Stimulated activated naive CD8-positive, alpha-beta T cell treated with anti-CD3 and anti-CD28 coated beads, Interleukin-15, amount 100 ng/mL, for 72 hours (primary cell): Measurements from ENCODE around the gene SPTBN1.
"Not testable (repeated sequence)": the region's sequence is repeated elsewhere in the genome, so short reads cannot be mapped to it uniquely, and the experiment has no call there.

Source experiments
- ATAC-seq: fragments of 150-1000 bp; cut with Tn5 transposase; 2 replicates; pipeline ENCODE4 v1.10.0; 2021; ENCODE audit warnings: mild to moderate bottlenecking, moderate library complexity
- DNase-seq, 2 donors: peaks; one replicate each; pipeline ENCODE4 v3.0.0; 2021 to 2022
- H3K27ac Mint-ChIP-seq, 2 donors: one replicate each; pipeline ENCODE4 v1.8.0; 2022; ENCODE audit warnings: mild to moderate bottlenecking in 2 of 2, mixed read lengths in 2 of 2, moderate library complexity in 2 of 2
- H3K27me3 Mint-ChIP-seq: one replicate; pipeline ENCODE4 v1.8.0; 2022; ENCODE audit warnings: mixed read lengths
- H3K4me1 Mint-ChIP-seq: one replicate; pipeline ENCODE4 v1.8.0; 2022; ENCODE audit warnings: mild to moderate bottlenecking, mixed read lengths
- H3K4me3 Mint-ChIP-seq, 2 donors: one replicate each; pipeline ENCODE4 v1.8.0; 2022; ENCODE audit warnings: mild to moderate bottlenecking in 2 of 2, mixed read lengths in 2 of 2, moderate library complexity in 1 of 2
- H3K9me3 Mint-ChIP-seq, 2 donors: one replicate each; pipeline ENCODE4 v1.8.0; 2022; ENCODE audit warnings: mixed read lengths in 2 of 2

The SPTBN1 gene

DNA sequence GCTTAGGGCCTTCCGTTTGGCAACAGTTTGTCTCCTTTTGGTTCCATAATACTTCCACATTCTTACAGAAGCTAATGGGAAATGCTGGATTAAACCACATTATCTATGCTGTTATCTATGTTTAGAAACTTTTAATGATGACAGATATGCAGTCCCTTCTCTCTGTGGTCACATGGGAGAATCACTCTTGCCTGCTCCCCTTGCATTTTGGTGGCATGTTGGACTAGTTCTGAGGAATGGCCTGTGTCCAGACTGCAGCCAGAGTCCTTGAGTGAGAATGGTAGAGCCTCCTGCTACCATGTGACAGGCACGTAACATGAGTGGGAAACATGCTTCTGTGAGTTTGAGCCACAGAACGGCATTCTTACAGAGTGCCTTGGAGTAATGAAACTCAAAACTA, 19.2 kb downstream of the SPTBN1 start:
- no peak for ATAC-seq
- H3K4me3 Mint-ChIP-seq = no peak overlapping the region

DNA sequence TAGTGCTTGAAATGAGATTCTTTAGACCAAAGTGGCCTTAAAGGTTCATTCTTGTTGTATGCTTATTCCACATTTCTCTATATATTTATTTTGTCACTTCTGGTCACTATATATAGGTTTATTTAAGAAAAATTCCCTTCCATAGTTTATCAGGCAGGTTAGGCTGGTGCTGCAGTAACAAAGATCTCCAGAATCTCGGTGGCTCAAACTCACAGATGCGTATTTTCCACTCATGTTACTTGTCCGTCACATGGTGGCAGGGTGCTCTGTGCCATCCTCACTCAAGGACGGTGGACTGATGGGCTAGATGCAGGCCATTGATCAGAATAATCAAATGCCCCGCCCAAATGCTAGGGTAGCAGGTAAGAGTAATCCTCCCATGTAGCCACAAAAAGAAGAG, 19.8 kb downstream of the SPTBN1 start:
- Mint-ChIP-seq H3K4me1 (no peaks in the 10 kb centered on the region), H3K4me3 (no peak overlapping the region), H3K27me3 (no peaks in the 10 kb centered on the region), H3K9me3 (no peaks in the 10 kb centered on the region), H3K27ac (no peak overlapping the region)
- no peak for DNase-seq
- no peak for ATAC-seq

More for the DNA sequence above, 19.2 kb downstream of the SPTBN1 start:
- no peaks in the 10 kb centered on the region for H3K4me1 Mint-ChIP-seq
- no peaks in the 10 kb centered on the region for H3K27me3 Mint-ChIP-seq
- H3K9me3 Mint-ChIP-seq = no peaks in the 10 kb centered on the region
- no peak for DNase-seq
- H3K27ac Mint-ChIP-seq = no peak overlapping the region

DNA sequence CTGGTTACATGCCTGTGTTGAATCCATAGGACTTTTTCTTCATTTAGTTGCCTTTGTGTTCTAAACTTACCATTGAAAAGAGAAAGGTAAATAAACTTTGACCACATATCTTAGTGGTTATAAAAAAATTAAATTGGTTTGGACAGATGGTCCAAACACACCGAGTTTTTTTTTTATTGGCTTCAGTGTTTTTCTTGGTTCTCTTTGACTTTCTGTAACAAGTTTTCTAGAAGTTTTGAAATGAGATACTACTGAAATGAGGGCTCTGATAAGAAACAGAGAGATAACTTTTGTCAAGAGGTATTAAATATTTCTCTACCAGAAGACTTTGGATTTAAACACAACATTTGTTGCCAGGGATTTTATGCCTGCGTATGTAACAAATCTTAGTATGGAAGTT, 20.7 kb downstream of the SPTBN1 start:
- Mint-ChIP-seq H3K27ac (no peak overlapping the region), H3K27me3 (no peaks in the 10 kb centered on the region), H3K9me3 (no peaks in the 10 kb centered on the region), H3K4me1 (no peaks in the 10 kb centered on the region), H3K4me3 (no peak overlapping the region)
- no peak for ATAC-seq
- no peak for DNase-seq

DNA sequence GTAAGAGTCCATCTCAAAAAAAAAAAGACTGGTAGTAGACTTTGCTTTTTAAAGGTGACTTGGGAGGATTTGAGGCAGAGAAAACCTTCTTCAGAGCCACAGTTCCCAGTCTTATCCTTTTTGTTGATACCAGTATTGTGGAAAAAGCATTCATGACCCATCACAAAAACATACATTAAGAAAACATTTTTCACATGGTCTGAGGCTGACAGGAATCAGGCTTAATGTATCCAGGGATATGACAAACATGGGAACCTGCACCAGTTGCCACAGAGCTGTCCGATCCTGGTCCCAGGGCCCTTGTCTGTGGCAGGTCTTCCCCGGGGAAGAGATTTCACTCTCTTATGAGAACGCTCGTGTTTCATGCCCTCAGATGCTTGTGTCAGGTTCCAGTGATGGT, 21.8 kb downstream of the SPTBN1 start:
- DNase-seq (no peak), ATAC-seq (no peak)
- Mint-ChIP-seq H3K9me3 (no peaks in the 10 kb centered on the region), H3K4me1 (no peaks in the 10 kb centered on the region), H3K27ac (no peak overlapping the region), H3K4me3 (no peak overlapping the region), H3K27me3 (no peaks in the 10 kb centered on the region)

GRCh38 chr2:54478899-54479298, 22.8 kb downstream of the SPTBN1 start:
- no peaks in the 10 kb centered on the region for H3K9me3 Mint-ChIP-seq
- H3K4me3 Mint-ChIP-seq = no peak overlapping the region
- H3K27ac Mint-ChIP-seq = no peak overlapping the region
- no peaks in the 10 kb centered on the region for H3K27me3 Mint-ChIP-seq
- H3K4me1 Mint-ChIP-seq = no peaks in the 10 kb centered on the region
- DNase-seq (no peak), ATAC-seq (no peak)

DNA sequence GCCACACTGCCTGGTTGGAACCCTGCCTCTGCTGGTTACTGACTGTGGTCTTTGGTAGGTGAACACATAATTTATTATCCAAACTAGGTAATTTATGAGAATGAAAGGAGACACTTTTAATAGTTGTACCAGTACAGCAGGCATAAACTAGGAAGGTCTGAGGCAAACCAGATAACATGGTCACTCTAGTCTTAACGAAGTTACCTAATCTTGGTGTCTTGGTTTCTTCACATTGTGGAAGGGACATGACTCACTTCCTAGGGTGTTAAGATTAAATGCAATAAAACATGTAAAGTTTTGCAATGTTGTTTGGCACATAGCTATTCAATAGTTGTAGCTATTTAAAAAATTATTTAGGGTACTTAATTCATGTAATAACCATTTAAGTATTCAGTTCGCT, 23.3 kb downstream of the SPTBN1 start:
- ATAC-seq (no peak), DNase-seq (no peak)
- no peaks in the 10 kb centered on the region for H3K27me3 Mint-ChIP-seq

DNA sequence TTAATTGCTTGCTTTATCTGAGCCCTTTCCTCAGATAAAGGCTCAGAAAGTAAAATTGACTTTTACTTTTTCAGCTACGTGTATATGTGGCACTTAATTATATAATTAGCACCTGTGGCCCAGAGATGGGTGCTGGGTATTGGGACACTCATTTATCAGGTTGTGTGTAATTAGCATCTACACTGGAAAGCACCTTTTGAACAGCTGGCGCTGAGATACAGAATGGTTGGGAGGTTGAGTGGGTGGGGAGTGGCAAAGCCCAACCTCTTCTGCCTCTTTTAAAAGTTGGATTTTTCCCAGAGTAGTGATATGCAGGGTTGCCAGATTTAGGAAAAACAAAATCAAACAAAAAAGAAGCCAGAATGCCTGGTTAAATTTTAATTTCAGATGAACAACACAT, 23.9 kb downstream of the SPTBN1 start:
- H3K9me3 Mint-ChIP-seq = peaks cover 0 to 5% of the 10 kb centered on the region in 2 donors
- H3K4me3 Mint-ChIP-seq = no peak overlapping the region
- no peak overlapping the region for H3K27ac Mint-ChIP-seq
- ATAC-seq = no peak
- no peaks in the 10 kb centered on the region for H3K27me3 Mint-ChIP-seq
- no peak for DNase-seq
- no peaks in the 10 kb centered on the region for H3K4me1 Mint-ChIP-seq

More for the DNA sequence above, 23.3 kb downstream of the SPTBN1 start:
- no peak overlapping the region for H3K4me3 Mint-ChIP-seq
- H3K4me1 Mint-ChIP-seq = no peaks in the 10 kb centered on the region
- H3K9me3 Mint-ChIP-seq = no peaks in the 10 kb centered on the region
- no peak overlapping the region for H3K27ac Mint-ChIP-seq

- H3K9me3 Mint-ChIP-seq = peaks cover 0 to 6% of the 10 kb centered on the region in 2 donors
- H3K4me1 Mint-ChIP-seq = no peaks in the 10 kb centered on the region
- H3K4me3 Mint-ChIP-seq = no peak overlapping the region
- H3K27ac Mint-ChIP-seq = no peak overlapping the region
- no peak for ATAC-seq
- no peak for DNase-seq
- no peaks in the 10 kb centered on the region for H3K27me3 Mint-ChIP-seq
These were observed 25.6 kb downstream of the SPTBN1 start for GRCh38 chr2:54481686-54482085.

DNA sequence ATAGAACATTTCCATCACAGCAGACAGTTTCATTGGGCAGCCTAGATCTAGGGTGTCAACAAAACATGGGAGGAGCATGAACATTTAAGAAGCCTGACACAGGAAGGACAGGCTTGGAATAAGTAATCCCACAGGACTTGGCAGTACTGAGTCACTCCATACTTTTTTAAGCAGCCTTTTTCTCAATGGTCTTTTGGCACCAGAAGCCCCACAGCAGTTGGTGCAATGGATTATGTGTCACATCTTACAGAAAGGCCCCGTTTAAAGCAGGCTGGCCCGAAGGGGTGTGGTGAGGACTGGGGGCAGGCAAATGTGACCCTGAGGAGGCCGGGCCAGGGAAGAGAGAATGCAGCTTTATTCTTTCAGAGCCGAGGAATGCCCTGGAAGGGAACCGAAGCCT, 26.6 kb downstream of the SPTBN1 start:
- Mint-ChIP-seq H3K27me3 (no peaks in the 10 kb centered on the region), H3K27ac (no peak overlapping the region), H3K4me1 (no peaks in the 10 kb centered on the region), H3K4me3 (no peak overlapping the region), H3K9me3 (peaks cover 0 to 6% of the 10 kb centered on the region in 2 donors)
- DNase-seq (no peak), ATAC-seq (no peak)

- no peaks in the 10 kb centered on the region for H3K27me3 Mint-ChIP-seq
- no peaks in the 10 kb centered on the region for H3K4me1 Mint-ChIP-seq
- H3K27ac Mint-ChIP-seq = no peak overlapping the region
- no peak for DNase-seq
- no peak overlapping the region for H3K4me3 Mint-ChIP-seq
- H3K9me3 Mint-ChIP-seq = peaks cover 0 to 6% of the 10 kb centered on the region in 2 donors
- ATAC-seq = no peak
These were observed 27.3 kb downstream of the SPTBN1 start for GRCh38 chr2:54483426-54483825.

DNA sequence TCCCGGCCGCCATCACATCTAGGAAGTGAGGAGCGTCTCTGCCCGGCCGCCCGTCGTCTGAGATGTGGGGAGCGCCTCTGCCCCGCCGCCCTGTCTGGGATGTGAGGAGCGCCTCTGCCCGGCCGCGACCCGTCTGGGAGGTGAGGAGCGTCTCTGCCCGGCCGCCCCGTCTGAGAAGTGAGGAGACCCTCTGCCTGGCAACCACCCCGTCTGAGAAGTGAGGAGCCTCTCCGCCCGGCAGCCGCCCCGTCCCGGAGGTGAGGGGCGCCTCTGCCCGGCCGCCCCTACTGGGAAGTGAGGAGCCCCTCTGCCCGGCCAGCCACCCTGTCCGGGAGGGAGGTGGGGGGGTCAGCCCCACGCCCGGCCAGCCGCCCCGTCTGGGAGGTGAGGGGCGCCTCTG, 29.6 kb downstream of the SPTBN1 start:
- DNase-seq, H3K4me3 Mint-ChIP-seq, H3K4me1 Mint-ChIP-seq, ATAC-seq, H3K27ac Mint-ChIP-seq, H3K27me3 Mint-ChIP-seq, H3K9me3 Mint-ChIP-seq: not testable (repeated sequence)

- Mint-ChIP-seq H3K4me1 (no peaks in the 10 kb centered on the region), H3K27ac (peak overlapping the region in 1 of 2 donors; percentile 52), H3K4me3 (no peak overlapping the region), H3K9me3 (peaks cover 0 to 6% of the 10 kb centered on the region in 2 donors), H3K27me3 (peaks cover 9% of the 10 kb centered on the region)
- ATAC-seq (no peak), DNase-seq (no peak)
These were observed 30.6 kb downstream of the SPTBN1 start for GRCh38 chr2:54486766-54487165.

DNA sequence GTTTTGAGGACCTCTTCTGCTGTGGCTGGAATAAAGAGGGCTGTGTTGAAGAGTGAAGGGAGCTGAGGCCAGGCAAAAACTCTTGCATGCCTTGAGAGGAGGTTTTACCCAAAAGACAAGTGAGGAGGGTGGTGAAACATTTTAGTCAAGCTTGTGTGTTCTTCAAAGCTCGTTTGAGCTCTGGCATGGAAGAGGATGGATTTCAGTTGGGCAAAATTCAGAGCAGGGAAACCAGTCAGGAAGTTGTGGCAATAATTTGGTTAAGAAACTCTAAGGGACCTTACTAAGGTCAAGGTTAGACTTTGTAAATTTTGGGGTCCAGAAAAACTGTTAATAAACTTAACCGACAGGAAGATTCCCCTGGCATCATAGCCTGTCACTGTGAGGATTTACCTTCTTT, 34.7 kb downstream of the SPTBN1 start:
- DNase-seq (no peak), ATAC-seq (no peak)
- Mint-ChIP-seq H3K4me1 (no peaks in the 10 kb centered on the region), H3K27ac (no peak overlapping the region), H3K27me3 (peaks cover 19% of the 10 kb centered on the region), H3K9me3 (no peaks in the 10 kb centered on the region), H3K4me3 (no peak overlapping the region)

GRCh38 chr2:54492335-54492734, 36.2 kb downstream of the SPTBN1 start:
- ATAC-seq (no peak), DNase-seq (no peak)
- Mint-ChIP-seq H3K27me3 (peaks cover 19% of the 10 kb centered on the region), H3K9me3 (no peaks in the 10 kb centered on the region), H3K4me3 (no peak overlapping the region), H3K4me1 (no peaks in the 10 kb centered on the region), H3K27ac (no peak overlapping the region)

DNA sequence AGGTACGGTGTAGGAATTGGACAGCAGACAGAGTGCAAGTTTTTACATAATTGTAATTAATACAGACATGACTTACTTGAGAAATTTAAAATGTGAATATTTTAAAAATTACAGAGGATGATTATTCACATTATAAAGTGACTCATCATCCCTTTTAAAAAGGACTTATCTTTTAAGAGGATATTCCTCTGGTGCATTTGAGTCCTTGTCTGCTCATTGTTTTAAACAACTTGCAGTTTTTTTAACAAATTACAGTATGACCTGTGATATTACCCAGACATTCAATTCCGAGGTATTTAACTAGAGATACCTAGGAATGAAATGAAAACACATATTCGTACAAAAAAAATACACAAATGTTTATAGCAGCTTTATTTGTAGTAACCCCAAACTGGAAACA, 38.0 kb downstream of the SPTBN1 start:
- no peak overlapping the region for H3K4me3 Mint-ChIP-seq
- no peak overlapping the region for H3K27ac Mint-ChIP-seq
- no peaks in the 10 kb centered on the region for H3K9me3 Mint-ChIP-seq
- H3K4me1 Mint-ChIP-seq = no peaks in the 10 kb centered on the region
- H3K27me3 Mint-ChIP-seq = peaks cover 19% of the 10 kb centered on the region
- no peak for DNase-seq
- ATAC-seq = no peak

DNA sequence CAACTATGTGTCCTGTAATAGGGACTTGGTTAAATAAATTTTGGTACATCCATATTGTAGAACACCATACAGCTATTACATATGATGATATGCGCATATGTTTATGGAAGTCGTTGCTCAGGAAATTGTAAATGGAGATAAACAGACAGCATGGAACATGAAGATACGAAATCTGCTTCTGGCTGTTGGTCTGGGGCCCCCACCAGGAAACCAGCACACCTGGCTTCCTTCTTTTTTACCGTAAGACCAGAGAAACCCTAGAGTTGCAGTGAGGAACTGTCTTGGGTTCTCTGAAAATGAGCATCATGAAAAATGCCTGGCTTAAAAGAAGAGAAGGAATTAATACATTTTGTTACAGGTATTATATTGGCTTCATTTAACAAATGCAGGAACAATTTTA, 40.8 kb downstream of the SPTBN1 start:
- Mint-ChIP-seq H3K4me1 (no peaks in the 10 kb centered on the region), H3K27ac (peak overlapping the region in 1 of 2 donors; percentile 43)

DNA sequence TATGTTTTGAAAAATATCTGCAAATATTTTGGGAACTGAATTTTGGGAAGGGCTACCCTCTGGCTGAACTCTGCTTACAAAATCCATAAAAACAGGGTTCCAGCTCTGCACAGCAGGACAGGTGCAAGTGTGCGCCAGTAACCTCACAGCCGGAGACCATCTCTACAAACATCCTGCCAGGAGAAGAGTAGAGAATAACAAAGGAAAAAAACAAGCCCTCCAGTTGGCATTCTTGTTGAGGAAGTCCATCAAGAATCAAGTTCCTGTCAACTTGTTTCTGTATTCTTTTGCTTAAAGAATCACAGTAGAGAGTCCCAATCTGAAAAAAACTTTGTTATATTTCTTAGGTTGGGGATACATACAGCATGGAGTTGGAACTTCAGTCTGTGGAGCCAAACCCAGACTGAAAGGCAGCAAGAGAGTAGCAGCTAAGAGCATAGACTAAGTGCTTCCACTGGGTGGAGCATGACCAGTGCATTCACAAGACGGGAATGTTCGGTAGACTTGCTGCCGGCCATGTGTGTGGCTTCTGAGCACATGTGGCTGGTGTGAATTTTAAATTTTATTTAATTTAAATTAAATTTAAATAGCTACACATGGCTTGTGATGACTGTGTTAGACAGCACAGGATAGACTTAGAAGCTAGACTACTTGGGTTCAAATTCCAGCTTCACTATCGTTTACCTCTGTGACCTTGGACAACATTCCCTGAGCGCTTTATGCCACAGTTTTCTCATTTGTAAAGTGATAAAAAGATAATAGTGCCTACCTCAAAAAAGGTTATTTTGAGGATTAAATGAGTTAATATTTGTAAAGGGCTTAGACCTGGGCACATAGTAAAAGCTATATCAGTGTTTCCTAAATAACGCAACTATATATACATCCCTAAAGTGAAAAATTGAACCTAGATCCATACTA, 41.9 kb downstream of the SPTBN1 start:
- H3K4me1 Mint-ChIP-seq = no peaks in the 10 kb centered on the region
- H3K27me3 Mint-ChIP-seq = peaks cover 9% of the 10 kb centered on the region
- H3K9me3 Mint-ChIP-seq = no peaks in the 10 kb centered on the region
- no peak overlapping the region for H3K4me3 Mint-ChIP-seq
- H3K27ac Mint-ChIP-seq = no peak overlapping the region
- no peak for DNase-seq
- no peak for ATAC-seq

More for the DNA sequence above, 40.8 kb downstream of the SPTBN1 start:
- DNase-seq (no peak), ATAC-seq (no peak)
- Mint-ChIP-seq H3K9me3 (no peaks in the 10 kb centered on the region), H3K27me3 (peaks cover 9% of the 10 kb centered on the region), H3K4me3 (no peak overlapping the region)
